Testis (tissue), 3 donors: Measurements from ENCODE around the gene RBBP6. TPM values are rescaled to one million over a fixed set of nuclear protein-coding genes. Genes with fewer than 3 reads are reported as not detected.
"Not testable (repeated sequence)": the region's sequence is repeated elsewhere in the genome, so short reads cannot be mapped to it uniquely, and the experiment has no call there.

Source experiments
- DNase-seq: peaks from one replicate; pipeline ENCODE4 v3.0.0-alpha.2; 2019
- H3K27ac ChIP-seq, 2 donors: fragments of 200-600 bp; sonication (generic); one replicate each; pipeline ENCODE4 v1.5.1; 2019
- H3K27me3 ChIP-seq: fragments of 200-600 bp; sonication (generic); one replicate; pipeline ENCODE4 v1.5.1; 2019
- H3K36me3 ChIP-seq: fragments of 200-600 bp; sonication (generic); one replicate; pipeline ENCODE4 v1.5.1; 2017; ENCODE audit warnings: low read depth; ENCODE audit errors: missing control alignments
- H3K4me1 ChIP-seq: fragments of 200-600 bp; sonication (generic); one replicate; pipeline ENCODE4 v1.5.1; 2019
- H3K4me3 ChIP-seq, 2 donors: fragments of 200-600 bp; sonication (generic); one replicate each; pipeline ENCODE4 v1.5.1; 2017 to 2019
- H3K9me3 ChIP-seq: fragments of 200-600 bp; sonication (generic); one replicate; pipeline ENCODE4 v1.5.1; 2017
- CTCF ChIP-seq, 3 experiments: fragments of 450-650 bp in 2 of 3; fragments of 200-600 bp in 1 of 3; sonication (generic) in 1 of 3; IDR thresholded peaks; one replicate each; pipeline ENCODE4 v1.5.1; 2016 to 2019; ENCODE audit warnings: antibody characterized with exemption in 3 of 3, mild to moderate bottlenecking in 2 of 3, moderate library complexity in 1 of 3
- POLR2A ChIP-seq: fragments of 450-650 bp; IDR thresholded peaks from one replicate; pipeline ENCODE4 v1.6.1; 2017; ENCODE audit warnings: antibody characterized with exemption, mild to moderate bottlenecking, moderate library complexity
- WGBS, 2 donors: methylation state at CpG; one replicate each; pipeline ENCODE4 v1.1.5; 2018; 5-methylcytosine and 5-hydroxymethylcytosine counted together
- intact Hi-C: fragments of 100-400 bp; cut with DNase I; formaldehyde crosslinking; loops from one replicate; pipeline ENCODE4 v1.15.1; 2023; ENCODE audit warnings: low total_unique reads
- polyA plus RNA-seq: library from polyadenylated mRNA; stranded (reverse); fragments of 350-450 nt; fragmentation: Illumina TruSeq; extraction: RNeasy Lipid Tissue Mini Kit (QIAGEN cat#74804); gene quantifications from one replicate; pipeline ENCODE4 v1.2.3, GENCODE V29; 2014; ENCODE audit warnings: low read depth, low replicate concordance; ENCODE audit not compliant: insufficient read depth
- total RNA-seq, 2 donors: library from RNA; depleted of rRNA; stranded (reverse); fragments of >200 nt; gene quantifications; one replicate each; pipeline ENCODE4 v1.2.3, GENCODE V29; 2016

Gene RBBP6
- total and polyA plus RNA-seq, 3 donors from 2014 or later = 43.3 to 126 (median 112) TPM

- no peaks in the 10 kb centered on the region for H3K36me3 ChIP-seq
- TF ChIP-seq CTCF (IDR thresholded peaks at IDR 0.05) (no peak), POLR2A (no peak)
- H3K9me3 ChIP-seq = no peaks in the 10 kb centered on the region
- DNase-seq = no peak
- WGBS, 2 donors = 86 to 94% methylated on average over 2 of the region's 2 CpGs
- no peak overlapping the region for H3K4me3 ChIP-seq
- no peaks in the 10 kb centered on the region for H3K4me1 ChIP-seq
- intact Hi-C loops = no loop called here
- no peaks in the 10 kb centered on the region for H3K27me3 ChIP-seq
- H3K27ac ChIP-seq = no peak overlapping the region
Measured at GRCh38 chr16:24572069-24572468, 32.7 kb downstream of the RBBP6 start.

DNA sequence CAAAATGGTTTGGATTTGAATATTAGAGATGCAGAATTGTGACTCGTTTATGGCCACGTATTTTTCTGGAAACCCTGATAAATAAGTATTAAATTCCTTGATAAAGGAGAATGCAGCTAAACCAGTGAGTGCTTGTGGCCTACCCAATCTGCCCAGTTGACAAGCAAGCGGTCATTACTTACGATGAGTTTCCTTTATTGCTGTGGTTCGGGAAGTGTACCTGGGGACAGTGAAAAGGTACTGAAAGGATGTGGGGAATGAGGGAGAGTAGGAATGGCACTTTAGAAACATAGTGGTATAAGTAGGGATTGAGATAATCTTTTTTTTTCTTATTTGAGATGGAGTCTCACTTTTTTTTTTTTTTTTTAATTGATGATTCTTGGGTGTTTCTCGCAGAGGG, 33.8 kb downstream of the RBBP6 start:
- TF ChIP-seq POLR2A = no peak
- no peak for TF ChIP-seq CTCF (IDR thresholded peaks at IDR 0.05)
- WGBS, 2 donors = 95 to 96% methylated on average over 6 of the region's 6 CpGs
- intact Hi-C loops = no loop called here
- Histone ChIP-seq H3K4me3 (no peak overlapping the region), H3K27me3 (no peaks in the 10 kb centered on the region), H3K4me1 (no peaks in the 10 kb centered on the region), H3K36me3 (no peaks in the 10 kb centered on the region), H3K27ac (no peak overlapping the region), H3K9me3 (no peaks in the 10 kb centered on the region)
- DNase-seq = no peak

DNA sequence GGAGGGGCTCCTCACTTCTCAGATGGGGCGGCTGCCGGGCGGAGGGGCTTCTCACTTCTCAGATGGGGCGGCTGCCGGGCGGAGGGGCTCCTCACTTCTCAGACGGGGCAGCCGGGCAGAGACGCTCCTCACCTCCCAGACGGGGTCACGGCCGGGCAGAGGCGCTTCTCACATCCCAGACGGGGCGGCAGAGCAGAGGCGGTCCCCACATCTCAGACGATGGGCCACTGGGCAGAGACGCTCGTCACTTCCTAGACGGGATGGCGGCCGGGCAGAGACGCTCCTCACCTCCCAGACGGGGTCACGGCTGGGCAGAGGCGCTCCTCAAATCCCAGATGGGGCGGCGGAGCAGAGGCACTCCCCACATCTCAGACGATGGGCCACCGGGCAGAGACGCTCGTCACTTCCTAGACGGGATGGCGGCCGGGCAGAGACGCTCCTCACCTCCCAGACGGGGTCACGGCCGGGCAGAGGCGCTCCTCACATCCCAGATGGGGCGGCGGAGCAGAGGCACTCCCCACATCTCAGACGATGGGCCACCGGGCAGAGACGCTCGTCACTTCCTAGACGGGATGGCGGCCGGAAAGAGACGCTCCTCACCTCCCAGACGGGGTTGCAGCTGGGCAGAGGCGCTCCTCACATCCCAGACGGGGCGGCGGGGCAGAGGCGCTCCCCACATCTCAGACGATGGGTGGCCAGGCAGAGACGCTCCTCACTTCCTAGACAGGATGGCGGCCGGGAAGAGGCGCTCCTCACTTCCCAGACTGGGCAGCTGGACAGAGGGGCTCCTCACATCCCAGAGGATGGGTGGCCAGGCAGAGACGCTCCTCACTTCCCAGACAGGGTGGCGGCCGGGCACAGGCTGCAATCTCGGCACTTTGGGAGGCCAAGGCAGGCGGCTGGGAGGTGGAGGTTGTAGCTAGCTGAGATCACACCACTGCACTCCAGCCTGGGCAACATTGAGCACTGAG, 35.4 kb downstream of the RBBP6 start:
- H3K9me3 ChIP-seq, H3K36me3 ChIP-seq, H3K4me3 ChIP-seq, H3K27me3 ChIP-seq, intact Hi-C loops, H3K27ac ChIP-seq, H3K4me1 ChIP-seq, DNase-seq: not testable (repeated sequence)
- WGBS, 2 donors = 86 to 87% methylated on average over 28 to 55 of the region's 66 CpGs

- DNase-seq, H3K4me1 ChIP-seq, H3K9me3 ChIP-seq, H3K27me3 ChIP-seq, H3K36me3 ChIP-seq, H3K27ac ChIP-seq, intact Hi-C loops, H3K4me3 ChIP-seq: not testable (repeated sequence)
- 76 to 88% methylated on average over 4 of the region's 4 CpGs for WGBS, 2 donors
Measured at GRCh38 chr16:24575791-24576190, 36.4 kb downstream of the RBBP6 start.

DNA sequence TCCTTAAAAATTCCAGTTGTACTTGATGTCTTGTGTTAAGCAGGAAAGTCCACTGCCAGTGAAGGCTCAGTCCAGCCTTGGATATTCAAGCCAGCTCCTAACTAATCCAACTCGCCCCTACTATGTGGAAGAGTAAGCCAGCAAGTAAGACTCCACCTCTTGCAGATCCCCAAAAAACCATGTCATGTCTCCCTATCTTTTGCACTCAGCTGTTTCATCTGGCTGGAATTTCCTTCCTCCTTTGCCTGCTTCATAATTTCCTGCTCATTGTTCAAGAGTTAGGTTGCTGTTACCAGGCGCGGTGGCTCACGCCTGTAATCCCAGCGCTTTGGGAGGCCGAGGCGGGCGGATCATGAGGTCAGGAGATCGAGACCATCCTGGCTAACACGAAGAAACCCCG, 37.8 kb downstream of the RBBP6 start:
- H3K27ac ChIP-seq = no peak overlapping the region
- WGBS, 2 donors = 88 to 92% methylated on average over 11 of the region's 11 CpGs
- no peak for DNase-seq

More for the DNA sequence above, 37.8 kb downstream of the RBBP6 start:
- H3K4me3 ChIP-seq = no peak overlapping the region
- H3K9me3 ChIP-seq = no peaks in the 10 kb centered on the region
- no peaks in the 10 kb centered on the region for H3K27me3 ChIP-seq
- H3K4me1 ChIP-seq = no peaks in the 10 kb centered on the region
- no peaks in the 10 kb centered on the region for H3K36me3 ChIP-seq
- intact Hi-C loops = no loop called here
- TF ChIP-seq POLR2A (no peak), CTCF (IDR thresholded peaks at IDR 0.05) (no peak)
